Measurements from ENCODE around the gene MYH10.

Gene MYH10

GRCh38 chr17:8518326-8518725, 112.2 kb downstream of the MYH10 start:
- no peaks in the 10 kb centered on the region for H3K36me3 ChIP-seq
- TF ChIP-seq, protein P1, sequence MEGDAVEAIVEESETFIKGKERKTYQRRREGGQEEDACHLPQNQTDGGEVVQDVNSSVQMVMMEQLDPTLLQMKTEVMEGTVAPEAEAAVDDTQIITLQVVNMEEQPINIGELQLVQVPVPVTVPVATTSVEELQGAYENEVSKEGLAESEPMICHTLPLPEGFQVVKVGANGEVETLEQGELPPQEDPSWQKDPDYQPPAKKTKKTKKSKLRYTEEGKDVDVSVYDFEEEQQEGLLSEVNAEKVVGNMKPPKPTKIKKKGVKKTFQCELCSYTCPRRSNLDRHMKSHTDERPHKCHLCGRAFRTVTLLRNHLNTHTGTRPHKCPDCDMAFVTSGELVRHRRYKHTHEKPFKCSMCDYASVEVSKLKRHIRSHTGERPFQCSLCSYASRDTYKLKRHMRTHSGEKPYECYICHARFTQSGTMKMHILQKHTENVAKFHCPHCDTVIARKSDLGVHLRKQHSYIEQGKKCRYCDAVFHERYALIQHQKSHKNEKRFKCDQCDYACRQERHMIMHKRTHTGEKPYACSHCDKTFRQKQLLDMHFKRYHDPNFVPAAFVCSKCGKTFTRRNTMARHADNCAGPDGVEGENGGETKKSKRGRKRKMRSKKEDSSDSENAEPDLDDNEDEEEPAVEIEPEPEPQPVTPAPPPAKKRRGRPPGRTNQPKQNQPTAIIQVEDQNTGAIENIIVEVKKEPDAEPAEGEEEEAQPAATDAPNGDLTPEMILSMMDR (IDR thresholded peaks at IDR 0.05), result no peak

DNA sequence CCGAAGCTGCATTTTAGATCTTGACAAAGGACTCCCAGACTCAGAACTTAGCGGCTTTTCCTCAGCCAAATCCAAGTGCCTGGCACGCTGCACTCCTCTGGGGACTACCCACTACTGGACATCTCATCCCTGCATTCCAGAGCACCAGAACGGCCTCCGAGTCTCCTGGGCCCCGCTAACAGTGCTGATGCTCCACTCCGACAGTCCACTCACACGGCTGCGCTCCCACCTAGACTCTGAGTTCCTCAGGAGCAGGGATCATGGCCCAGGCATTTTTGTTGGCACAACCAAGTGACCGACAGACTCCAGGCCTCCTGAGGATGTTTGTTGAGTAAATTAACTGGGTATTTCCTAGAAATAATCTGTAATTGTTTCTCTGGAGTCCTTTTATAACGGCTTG, 115.7 kb downstream of the MYH10 start:
- Histone ChIP-seq H3K27ac (no peak overlapping the region), H3K27me3 (no peaks in the 10 kb centered on the region), H3K36me3 (no peaks in the 10 kb centered on the region)

More at GRCh38 chr17:8518326-8518725, 112.2 kb downstream of the MYH10 start:
- H3K4me1 ChIP-seq (ENCODE audit: control insufficient read depth in 1 of 2, insufficient read depth in 1 of 2, low read depth in 1 of 2, low read length in 1 of 2), result no peaks in the 10 kb centered on the region
- H3K4me3 ChIP-seq (ENCODE audit: low read depth in 1 of 2, low read length in 1 of 2), result no peak overlapping the region
- H3K9me3 ChIP-seq, result no peaks in the 10 kb centered on the region
- H3K27ac ChIP-seq, result no peak overlapping the region
- no peaks in the 10 kb centered on the region for H3K27me3 ChIP-seq

DNA sequence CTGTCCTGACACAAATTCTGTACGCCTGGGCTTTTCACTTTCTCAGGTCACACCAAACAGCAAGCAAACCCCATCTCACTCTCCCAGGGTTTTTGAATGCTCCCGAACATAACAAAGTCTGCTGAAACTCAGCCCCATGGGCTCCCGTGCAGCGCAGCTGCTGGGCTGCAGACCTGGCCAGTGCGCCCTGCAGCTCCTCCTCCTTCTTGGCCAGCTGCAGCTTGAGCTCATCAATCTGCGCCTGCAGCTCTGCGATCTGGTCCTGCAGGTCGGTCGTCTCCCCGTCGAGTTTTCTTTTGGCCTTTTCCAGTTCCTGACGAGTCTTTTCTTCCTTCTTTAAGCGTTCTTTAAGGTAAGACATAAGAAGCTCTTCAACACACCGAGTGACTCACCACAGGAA, 124.4 kb downstream of the MYH10 start:
- TF ChIP-seq, protein P1 (IDR thresholded peaks at IDR 0.05), result no peak
- no peaks in the 10 kb centered on the region for H3K36me3 ChIP-seq

More for the DNA sequence above, 115.7 kb downstream of the MYH10 start:
- no peaks in the 10 kb centered on the region for H3K4me1 ChIP-seq (ENCODE audit: control insufficient read depth in 1 of 2, insufficient read depth in 1 of 2, low read depth in 1 of 2, low read length in 1 of 2)
- no peaks in the 10 kb centered on the region for H3K9me3 ChIP-seq
- TF ChIP-seq, protein P1 (IDR thresholded peaks at IDR 0.05), result no peak
- H3K4me3 ChIP-seq (ENCODE audit: low read depth in 1 of 2, low read length in 1 of 2), result no peak overlapping the region

GRCh38 chr17:8504460-8505207, 125.9 kb downstream of the MYH10 start:
- H3K36me3 ChIP-seq, result no peaks in the 10 kb centered on the region
- no peak overlapping the region for H3K27ac ChIP-seq
- TF ChIP-seq, protein P1 (IDR thresholded peaks at IDR 0.05), result no peak

More for the DNA sequence above, 124.4 kb downstream of the MYH10 start:
- Histone ChIP-seq H3K9me3 (no peaks in the 10 kb centered on the region), H3K27me3 (no peaks in the 10 kb centered on the region), H3K27ac (no peak overlapping the region), H3K4me3 (ENCODE audit: low read depth in 1 of 2, low read length in 1 of 2) (no peak overlapping the region), H3K4me1 (ENCODE audit: control insufficient read depth in 1 of 2, insufficient read depth in 1 of 2, low read depth in 1 of 2, low read length in 1 of 2) (no peaks in the 10 kb centered on the region)

GRCh38 chr17:8503807-8504206, 126.7 kb downstream of the MYH10 start:
- no peak overlapping the region for H3K4me3 ChIP-seq (ENCODE audit: low read depth in 1 of 2, low read length in 1 of 2)
- no peaks in the 10 kb centered on the region for H3K4me1 ChIP-seq (ENCODE audit: control insufficient read depth in 1 of 2, insufficient read depth in 1 of 2, low read depth in 1 of 2, low read length in 1 of 2)
- H3K27me3 ChIP-seq, result no peaks in the 10 kb centered on the region
- TF ChIP-seq, protein P1 (IDR thresholded peaks at IDR 0.05), result no peak
- no peak overlapping the region for H3K27ac ChIP-seq
- no peaks in the 10 kb centered on the region for H3K9me3 ChIP-seq
- H3K36me3 ChIP-seq, result no peaks in the 10 kb centered on the region

More at GRCh38 chr17:8504460-8505207, 125.9 kb downstream of the MYH10 start:
- H3K4me1 ChIP-seq (ENCODE audit: control insufficient read depth in 1 of 2, insufficient read depth in 1 of 2, low read depth in 1 of 2, low read length in 1 of 2), result no peaks in the 10 kb centered on the region
- no peak overlapping the region for H3K4me3 ChIP-seq (ENCODE audit: low read depth in 1 of 2, low read length in 1 of 2)
- no peaks in the 10 kb centered on the region for H3K9me3 ChIP-seq
- H3K27me3 ChIP-seq, result no peaks in the 10 kb centered on the region

Data from neutrophil (primary cell).